ENCODE data around the gene NME4.

The NME4 gene

DNA sequence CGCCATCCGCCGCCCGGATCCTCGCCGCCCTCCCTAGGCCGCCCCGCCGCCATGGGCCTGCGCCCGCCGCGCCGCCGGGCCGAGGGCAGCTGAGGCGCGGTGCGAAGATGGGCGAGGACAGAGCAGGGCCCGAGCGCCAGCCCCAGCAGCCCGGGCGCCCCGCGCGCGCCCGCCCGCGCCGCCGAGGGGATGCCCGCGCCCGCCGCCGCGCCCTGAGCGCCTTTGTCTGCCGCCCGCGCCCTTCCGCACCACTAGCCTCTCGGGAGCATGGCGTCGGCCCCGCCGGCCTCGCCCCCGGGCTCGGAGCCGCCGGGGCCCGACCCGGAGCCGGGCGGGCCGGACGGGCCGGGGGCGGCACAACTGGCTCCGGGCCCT lies 28.7 kb downstream of the NME4 start:
- no peak overlapping the region for H3K27ac ChIP-seq (ENCODE audit: low read length)
- H3K36me3 ChIP-seq (ENCODE audit: control insufficient read depth in 1 of 2, insufficient read depth in 2 of 2, low read length in 2 of 2), result no peaks in the 10 kb centered on the region
- H3K27me3 ChIP-seq (ENCODE audit: low read depth, low read length), result no peaks in the 10 kb centered on the region
- H3K9me3 ChIP-seq (ENCODE audit: control insufficient read depth in 1 of 2, low read length in 2 of 2), result no peaks in the 10 kb centered on the region
- H3K4me1 ChIP-seq (ENCODE audit: control insufficient read depth in 1 of 2, insufficient read depth in 2 of 2, low read length in 2 of 2), result peaks cover 0 to 23% of the 10 kb centered on the region in 2 donors
- peak overlapping the region in 1 of 2 donors; percentile 70 for H3K4me3 ChIP-seq (ENCODE audit: low read depth in 1 of 2, low read length in 2 of 2)

- Histone ChIP-seq H3K4me3 (ENCODE audit: low read depth in 1 of 2, low read length in 2 of 2) (peak overlapping the region; percentile 55 to 82), H3K36me3 (ENCODE audit: control insufficient read depth in 1 of 2, insufficient read depth in 2 of 2, low read length in 2 of 2) (no peaks in the 10 kb centered on the region), H3K27ac (ENCODE audit: low read length) (no peak overlapping the region), H3K9me3 (ENCODE audit: control insufficient read depth in 1 of 2, low read length in 2 of 2) (no peaks in the 10 kb centered on the region), H3K4me1 (ENCODE audit: control insufficient read depth in 1 of 2, insufficient read depth in 2 of 2, low read length in 2 of 2) (peaks cover 0 to 23% of the 10 kb centered on the region in 2 donors), H3K27me3 (ENCODE audit: low read depth, low read length) (no peaks in the 10 kb centered on the region)
These were observed 29.3 kb downstream of the NME4 start for GRCh38 chr16:426115-426905.

GRCh38 chr16:426906-427249 lies 29.9 kb downstream of the NME4 start:
- peaks cover 0 to 23% of the 10 kb centered on the region in 2 donors for H3K4me1 ChIP-seq (ENCODE audit: control insufficient read depth in 1 of 2, insufficient read depth in 2 of 2, low read length in 2 of 2)
- H3K36me3 ChIP-seq (ENCODE audit: control insufficient read depth in 1 of 2, insufficient read depth in 2 of 2, low read length in 2 of 2), result no peaks in the 10 kb centered on the region
- no peaks in the 10 kb centered on the region for H3K9me3 ChIP-seq (ENCODE audit: control insufficient read depth in 1 of 2, low read length in 2 of 2)
- no peaks in the 10 kb centered on the region for H3K27me3 ChIP-seq (ENCODE audit: low read depth, low read length)
- H3K4me3 ChIP-seq (ENCODE audit: low read depth in 1 of 2, low read length in 2 of 2), result peak overlapping the region; percentile 55 to 82
- H3K27ac ChIP-seq (ENCODE audit: low read length), result no peak overlapping the region

DNA sequence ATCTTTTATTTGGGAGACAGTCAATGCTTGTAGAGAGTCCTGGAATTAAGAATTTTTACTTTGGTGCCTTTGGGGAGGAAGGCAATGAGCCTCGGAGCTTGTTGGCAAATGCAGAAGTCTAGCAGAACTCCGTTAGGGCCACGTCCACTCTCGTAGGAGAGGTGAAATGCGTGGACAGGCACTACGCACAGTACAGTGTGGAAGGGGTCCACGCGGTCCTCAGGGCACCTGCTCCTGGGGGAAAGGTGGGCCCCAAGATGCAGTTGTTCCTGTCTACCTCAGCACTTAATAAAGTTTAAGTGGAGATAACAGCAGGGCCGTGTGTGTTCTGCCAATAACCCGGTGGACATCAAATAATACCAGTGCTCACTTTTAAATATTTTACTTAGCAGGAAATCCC lies 30.3 kb downstream of the NME4 start:
- Histone ChIP-seq H3K27ac (ENCODE audit: low read length) (no peak overlapping the region), H3K36me3 (ENCODE audit: control insufficient read depth in 1 of 2, insufficient read depth in 2 of 2, low read length in 2 of 2) (no peaks in the 10 kb centered on the region), H3K27me3 (ENCODE audit: low read depth, low read length) (no peaks in the 10 kb centered on the region), H3K9me3 (ENCODE audit: control insufficient read depth in 1 of 2, low read length in 2 of 2) (no peaks in the 10 kb centered on the region), H3K4me3 (ENCODE audit: low read depth in 1 of 2, low read length in 2 of 2) (peak overlapping the region; percentile 55 to 82), H3K4me1 (ENCODE audit: control insufficient read depth in 1 of 2, insufficient read depth in 2 of 2, low read length in 2 of 2) (peaks cover 0 to 23% of the 10 kb centered on the region in 2 donors)

- Histone ChIP-seq H3K9me3 (ENCODE audit: control insufficient read depth in 1 of 2, low read length in 2 of 2) (no peaks in the 10 kb centered on the region), H3K27me3 (ENCODE audit: low read depth, low read length) (no peaks in the 10 kb centered on the region), H3K36me3 (ENCODE audit: control insufficient read depth in 1 of 2, insufficient read depth in 2 of 2, low read length in 2 of 2) (peaks cover 0 to 7% of the 10 kb centered on the region in 2 donors), H3K4me3 (ENCODE audit: low read depth in 1 of 2, low read length in 2 of 2) (no peak overlapping the region), H3K27ac (ENCODE audit: low read length) (no peak overlapping the region), H3K4me1 (ENCODE audit: control insufficient read depth in 1 of 2, insufficient read depth in 2 of 2, low read length in 2 of 2) (peaks cover 0 to 14% of the 10 kb centered on the region in 2 donors)
These were observed 33.9 kb downstream of the NME4 start for GRCh38 chr16:430904-431303.

DNA sequence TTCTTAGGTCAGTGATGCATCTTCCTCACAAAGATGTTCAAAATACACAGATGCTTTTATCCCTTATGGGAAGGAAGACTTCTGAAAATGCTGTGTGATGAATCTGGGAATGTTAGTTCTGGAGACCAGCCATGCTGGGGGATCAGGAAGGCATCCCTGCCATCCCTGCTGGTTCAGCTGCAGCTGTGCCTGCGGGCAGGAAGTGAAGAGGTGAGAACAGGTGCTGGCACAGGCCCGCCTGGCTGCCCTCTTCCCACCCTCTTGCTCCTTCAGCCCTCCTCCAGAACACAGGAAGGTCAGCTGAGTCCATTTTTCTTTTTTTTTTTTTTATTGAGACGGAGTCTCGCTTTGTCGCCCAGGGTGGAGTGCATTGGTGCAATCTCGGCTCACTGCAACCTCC lies 43.6 kb downstream of the NME4 start:
- Histone ChIP-seq H3K27me3 (ENCODE audit: low read depth, low read length) (no peaks in the 10 kb centered on the region), H3K9me3 (ENCODE audit: control insufficient read depth in 1 of 2, low read length in 2 of 2) (no peaks in the 10 kb centered on the region), H3K27ac (ENCODE audit: low read length) (no peak overlapping the region), H3K4me3 (ENCODE audit: low read depth in 1 of 2, low read length in 2 of 2) (no peak overlapping the region), H3K4me1 (ENCODE audit: control insufficient read depth in 1 of 2, insufficient read depth in 2 of 2, low read length in 2 of 2) (no peaks in the 10 kb centered on the region), H3K36me3 (ENCODE audit: control insufficient read depth in 1 of 2, insufficient read depth in 2 of 2, low read length in 2 of 2) (peaks cover 0 to 4% of the 10 kb centered on the region in 2 donors)

DNA sequence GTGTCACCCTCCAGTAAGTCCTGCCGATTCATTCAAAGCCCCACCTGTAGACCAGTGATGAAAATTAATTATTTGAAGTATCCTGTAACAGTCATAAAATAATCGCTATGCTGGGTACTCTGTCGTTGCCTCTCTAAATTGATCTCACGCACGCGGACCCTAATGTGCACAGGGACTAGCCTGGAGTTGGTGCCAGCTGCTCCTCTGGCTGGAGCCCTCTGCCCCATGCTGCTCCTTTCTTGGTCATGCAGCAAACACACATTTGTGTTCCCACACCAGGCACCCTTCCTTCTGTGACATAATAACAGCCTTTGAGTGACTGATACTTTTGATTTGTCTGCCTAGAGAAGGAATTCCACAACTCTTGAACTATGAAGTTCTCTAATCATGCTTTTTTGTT lies 44.4 kb downstream of the NME4 start:
- no peaks in the 10 kb centered on the region for H3K27me3 ChIP-seq (ENCODE audit: low read depth, low read length)
- H3K4me1 ChIP-seq (ENCODE audit: control insufficient read depth in 1 of 2, insufficient read depth in 2 of 2, low read length in 2 of 2), result no peaks in the 10 kb centered on the region
- H3K9me3 ChIP-seq (ENCODE audit: control insufficient read depth in 1 of 2, low read length in 2 of 2), result no peaks in the 10 kb centered on the region
- H3K36me3 ChIP-seq (ENCODE audit: control insufficient read depth in 1 of 2, insufficient read depth in 2 of 2, low read length in 2 of 2), result peaks cover 0 to 4% of the 10 kb centered on the region in 2 donors
- no peak overlapping the region for H3K27ac ChIP-seq (ENCODE audit: low read length)
- H3K4me3 ChIP-seq (ENCODE audit: low read depth in 1 of 2, low read length in 2 of 2), result no peak overlapping the region

- no peak overlapping the region for H3K4me3 ChIP-seq (ENCODE audit: low read depth in 1 of 2, low read length in 2 of 2)
- no peaks in the 10 kb centered on the region for H3K9me3 ChIP-seq (ENCODE audit: control insufficient read depth in 1 of 2, low read length in 2 of 2)
- H3K4me1 ChIP-seq (ENCODE audit: control insufficient read depth in 1 of 2, insufficient read depth in 2 of 2, low read length in 2 of 2), result no peaks in the 10 kb centered on the region
- peaks cover 0 to 4% of the 10 kb centered on the region in 2 donors for H3K36me3 ChIP-seq (ENCODE audit: control insufficient read depth in 1 of 2, insufficient read depth in 2 of 2, low read length in 2 of 2)
- H3K27me3 ChIP-seq (ENCODE audit: low read depth, low read length), result no peaks in the 10 kb centered on the region
- no peak overlapping the region for H3K27ac ChIP-seq (ENCODE audit: low read length)
These were observed 46.0 kb downstream of the NME4 start for GRCh38 chr16:442976-443375.

GRCh38 chr16:444027-444426 lies 47.0 kb downstream of the NME4 start:
- Histone ChIP-seq H3K27me3 (ENCODE audit: low read depth, low read length) (no peaks in the 10 kb centered on the region), H3K36me3 (ENCODE audit: control insufficient read depth in 1 of 2, insufficient read depth in 2 of 2, low read length in 2 of 2) (peaks cover 0 to 4% of the 10 kb centered on the region in 2 donors), H3K9me3 (ENCODE audit: control insufficient read depth in 1 of 2, low read length in 2 of 2) (no peaks in the 10 kb centered on the region), H3K27ac (ENCODE audit: low read length) (no peak overlapping the region), H3K4me1 (ENCODE audit: control insufficient read depth in 1 of 2, insufficient read depth in 2 of 2, low read length in 2 of 2) (no peaks in the 10 kb centered on the region), H3K4me3 (ENCODE audit: low read depth in 1 of 2, low read length in 2 of 2) (no peak overlapping the region)

DNA sequence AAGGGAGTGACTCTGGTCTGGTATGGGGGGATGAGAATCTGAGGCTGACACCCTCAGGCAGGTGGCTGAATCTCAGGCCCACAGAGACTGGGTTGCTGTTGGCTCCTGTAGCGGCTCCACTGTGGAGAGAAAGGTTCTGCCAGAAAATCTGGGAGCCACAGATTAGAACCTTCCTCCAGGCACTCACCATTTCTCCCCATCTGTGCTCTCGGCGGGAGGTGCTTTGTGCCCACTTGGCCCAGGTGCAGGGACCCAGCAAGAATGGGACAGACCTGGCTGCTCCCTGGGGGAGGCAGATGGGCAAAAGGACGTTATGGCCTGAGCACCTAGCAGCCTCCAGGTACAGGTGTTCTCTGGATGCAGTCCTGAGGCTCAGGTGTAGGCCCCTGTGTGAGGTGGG lies 48.6 kb downstream of the NME4 start:
- Histone ChIP-seq H3K4me3 (ENCODE audit: low read depth in 1 of 2, low read length in 2 of 2) (no peak overlapping the region), H3K27me3 (ENCODE audit: low read depth, low read length) (no peaks in the 10 kb centered on the region), H3K27ac (ENCODE audit: low read length) (no peak overlapping the region), H3K36me3 (ENCODE audit: control insufficient read depth in 1 of 2, insufficient read depth in 2 of 2, low read length in 2 of 2) (peaks cover 0 to under 1% of the 10 kb centered on the region in 2 donors), H3K4me1 (ENCODE audit: control insufficient read depth in 1 of 2, insufficient read depth in 2 of 2, low read length in 2 of 2) (no peaks in the 10 kb centered on the region), H3K9me3 (ENCODE audit: control insufficient read depth in 1 of 2, low read length in 2 of 2) (no peaks in the 10 kb centered on the region)
